Heart left ventricle (tissue), 16 donors: ENCODE measurements around the gene XPO6. TPM values are rescaled to one million over a fixed set of nuclear protein-coding genes. Genes with fewer than 3 reads are reported as not detected.

Experiments used
- ATAC-seq, 4 donors: fragments of 200-7000 bp; cut with Tn5 transposase; one replicate each; pipeline ENCODE4 v1.9.1; 2020 to 2022; ENCODE audit warnings: moderate library complexity in 4 of 4, mild to moderate bottlenecking in 3 of 4, moderate number of reproducible peaks in 1 of 4
- DNase-seq, 5 donors: peaks; one replicate each; pipeline ENCODE4 v3.0.0-alpha.2; 2020
- H3K27ac ChIP-seq, 12 donors: fragments of 200-600 bp; sonication (generic) in 4 of 12; one replicate each; pipeline versions ENCODE4 v1.5.0 to v1.8.0; 2016 to 2022; ENCODE audit warnings: mild to moderate bottlenecking in 2 of 12
- H3K27me3 ChIP-seq, 9 donors: fragments of 200-600 bp; sonication (generic) in 2 of 9; one replicate each; pipeline versions ENCODE4 v1.5.1 to v1.8.0; 2016 to 2022; ENCODE audit warnings: mild to moderate bottlenecking in 3 of 9
- H3K36me3 ChIP-seq, 9 donors: fragments of 200-600 bp; sonication (generic) in 2 of 9; one replicate each; pipeline versions ENCODE4 v1.5.0 to v1.8.0; 2018 to 2022; ENCODE audit warnings: mild to moderate bottlenecking in 2 of 9
- H3K4me1 ChIP-seq, 12 donors: fragments of 200-600 bp; sonication (generic) in 4 of 12; one replicate each; pipeline versions ENCODE4 v1.5.0 to v1.8.0; 2016 to 2022; ENCODE audit warnings: mild to moderate bottlenecking in 3 of 12
- H3K4me3 ChIP-seq, 12 donors: fragments of 200-600 bp; sonication (generic) in 4 of 12; one replicate each; pipeline versions ENCODE4 v1.5.0 to v1.8.0; 2017 to 2022; ENCODE audit warnings: mild to moderate bottlenecking in 9 of 12, moderate library complexity in 4 of 12
- H3K9me3 ChIP-seq, 12 donors: fragments of 200-600 bp; sonication (generic) in 4 of 12; one replicate each; pipeline versions ENCODE4 v1.5.0 to v1.8.0; 2016 to 2022; ENCODE audit warnings: mild to moderate bottlenecking in 1 of 12
- CTCF ChIP-seq, 12 donors: fragments of 200-600 bp; sonication (generic) in 4 of 12; IDR thresholded peaks; one replicate each; pipeline versions ENCODE4 v1.5.0 to v1.8.0; 2018 to 2022; ENCODE audit warnings: antibody characterized with exemption in 12 of 12, mild to moderate bottlenecking in 5 of 12
- POLR2A ChIP-seq, 2 donors: fragments of 450-650 bp; IDR thresholded peaks; one replicate each; pipeline ENCODE4 v1.6.1; 2017; ENCODE audit warnings: antibody characterized with exemption in 2 of 2, mild to moderate bottlenecking in 2 of 2, moderate library complexity in 2 of 2
- WGBS, 4 donors: extraction: QIAGEN DNeasy Blood & Tissue Kit in 2 of 4; methylation state at CpG; one replicate each; pipeline versions ENCODE4 v1.1.5 to v1.1.7; 2013 to 2018; 5-methylcytosine and 5-hydroxymethylcytosine counted together
- intact Hi-C, 10 donors: fragments of 100-400 bp; cut with DNase I; formaldehyde crosslinking; loops; one replicate each; pipeline versions ENCODE4 v1.11.1 to v1.14.2; 2022
- polyA plus RNA-seq, 2 donors: library from polyadenylated mRNA; stranded (reverse); fragments of 200-250 nt; gene quantifications; one replicate each; pipeline ENCODE4 v1.2.3, GENCODE V29; 2013
- total RNA-seq, 9 donors: library from RNA; depleted of rRNA in 2 of 9; stranded (reverse); fragments of >200 nt in 2 of 9; fragmentation: NEBNext Ultra II Directional in 3 of 9; extraction: Animal tissue kit (Norgen Biotek cat#: 25700) in 3 of 9; gene quantifications; one replicate each; pipeline versions ENCODE4 v1.1.0 to v1.2.4, GENCODE V29; 2016 to 2023
- donor health status: ischemic (EF 13 %, LVEDD 7.1; RV severe dilation, severe dysfunction).
- donor health status: healthy with polysubstance abuse.
- donor health status: DM: no; HTN: yes; CAD: no.
- donor health status: DM: no; HTN: no; CAD: no.
- donor health status: ischemic (EF 25% LVEDD 6.9; RV normal size, moderate dysfunction).
- donor health status: ischemic (EF 25% LVEDD 5.7; RV mildly dilated, moderate dysfunction).
- donor health status: healthy.
- donor health status: DM: yes; HTN: yes; CAD: no.
- donor health status: ischemic (EF 35%, LVEDD 5.7; RV mildly dilated, moderate dysfunction).
- donor health status: nonischemic (EF 11% LVEDD 7.7; RV severe dilation, severe dysfunction).
- donor health status: DM: yes; HTN: yes; CAD: no.
- donor health status: PGD.
- donor health status: ischemic (EF 29% LVEDD 5.4; RV normal size, mild dysfunction).
- donor health status: nonischemic (EF 23%, LVEDD 6.1; RV moderate dilation, normal function).

XPO6 gene
- total and polyA plus RNA-seq, 11 donors = 19.8 to 78.0 (median 33.0) TPM

GRCh38 chr16:28185696-28186095 lies 26.1 kb downstream of the XPO6 start:
- peaks cover 0 to 8% (median 0%) of the 10 kb centered on the region in 12 donors for H3K9me3 ChIP-seq
- no peaks in the 10 kb centered on the region for H3K27me3 ChIP-seq
- peaks cover 4 to 86% (median 50%) of the 10 kb centered on the region in 12 donors for H3K4me1 ChIP-seq
- no peak overlapping the region for H3K27ac ChIP-seq
- H3K4me3 ChIP-seq = no peak overlapping the region
- no peak for DNase-seq
- intact Hi-C loops = no loop called here
- TF ChIP-seq POLR2A (IDR thresholded peaks at IDR 0.05) = no peak
- ATAC-seq = no peak
- H3K36me3 ChIP-seq = no peaks in the 10 kb centered on the region
- WGBS, 4 donors = 33 to 79% (median 53%) methylated on average over 1 of the region's 1 CpG

GRCh38 chr16:28184625-28185024 lies 27.1 kb downstream of the XPO6 start:
- Histone ChIP-seq H3K9me3 (peaks cover 0 to 8% (median 0%) of the 10 kb centered on the region in 12 donors), H3K27ac (no peak overlapping the region), H3K4me1 (peaks cover 4 to 86% (median 46%) of the 10 kb centered on the region in 12 donors), H3K27me3 (no peaks in the 10 kb centered on the region), H3K36me3 (peaks cover 0 to 3% (median 0%) of the 10 kb centered on the region in 9 donors), H3K4me3 (no peak overlapping the region)
- TF ChIP-seq POLR2A (IDR thresholded peaks at IDR 0.05) = no peak
- TF ChIP-seq CTCF (IDR thresholded peaks at IDR 0.05) = no peak
- 71 to 98% (median 95%) methylated on average over 2 of the region's 2 CpGs for WGBS, 4 donors
- intact Hi-C loops = loop anchor here in 1 of 10 donors (5.0 kb wide), 1 partner anchor 73 kb away; no protein-coding TSS in a partner anchor
- ATAC-seq = no peak
- no peak for DNase-seq

GRCh38 chr16:28183930-28184329 lies 27.8 kb downstream of the XPO6 start:
- no peak for DNase-seq
- no peak for ATAC-seq
- TF ChIP-seq POLR2A (IDR thresholded peaks at IDR 0.05) (no peak), CTCF (IDR thresholded peaks at IDR 0.05) (no peak)
- Histone ChIP-seq H3K4me1 (peaks cover 4 to 86% (median 45%) of the 10 kb centered on the region in 12 donors), H3K27ac (no peak overlapping the region), H3K27me3 (no peaks in the 10 kb centered on the region), H3K9me3 (peaks cover 0 to 8% (median 0%) of the 10 kb centered on the region in 12 donors), H3K4me3 (no peak overlapping the region), H3K36me3 (peaks cover 0 to 9% (median 0%) of the 10 kb centered on the region in 9 donors)
- WGBS, 4 donors = 63 to 74% (median 71%) methylated on average over 4 of the region's 4 CpGs
- intact Hi-C loops = loop anchor here in 2 of 10 donors (2.0 to 5.0 kb wide), 2 partner anchors 73 to 75 kb away; no protein-coding TSS in a partner anchor

GRCh38 chr16:28183484-28183883 lies 28.3 kb downstream of the XPO6 start:
- Histone ChIP-seq H3K27me3 (no peaks in the 10 kb centered on the region), H3K4me1 (peaks cover 4 to 83% (median 45%) of the 10 kb centered on the region in 12 donors), H3K4me3 (no peak overlapping the region), H3K36me3 (peaks cover 0 to 14% (median 0%) of the 10 kb centered on the region in 9 donors), H3K27ac (peak overlapping the region in 2 of 12 donors; percentile 2 to 73), H3K9me3 (peaks cover 0 to 8% (median 0%) of the 10 kb centered on the region in 12 donors)
- TF ChIP-seq POLR2A (IDR thresholded peaks at IDR 0.05) (no peak), CTCF (IDR thresholded peaks at IDR 0.05) (no peak)
- ATAC-seq (no peak), DNase-seq (no peak)
- intact Hi-C loops = loop anchor here in 2 of 10 donors (2.0 to 5.0 kb wide), 2 partner anchors 74 to 75 kb away; no protein-coding TSS in a partner anchor
- WGBS, 4 donors = 89 to 96% (median 95%) methylated on average over 3 of the region's 3 CpGs
